Stimulated activated CD4-positive, alpha-beta T cell treated with anti-CD3 and anti-CD28 coated beads, Interleukin-15, amount 100 ng/mL, for 24 hours (primary cell): ENCODE measurements around the gene SPATA13.
"Not testable (repeated sequence)": the region's sequence is repeated elsewhere in the genome, so short reads cannot be mapped to it uniquely, and the experiment has no call there.

Experiments
- DNase-seq: peaks from one replicate; pipeline ENCODE4 v3.0.0-alpha.2; 2020

SPATA13 gene

GRCh38 chr13:24160458-24161009 is at the start of gene SPATA13:
Gene SPATA13 (plus strand): TSS chr13:24160720. CDS start chr13:24222930, 62,210 bp downstream.
- DNase-seq = peak; percentile 96

GRCh38 chr13:24112791-24113190 is 47.7 kb upstream of the SPATA13 start:
- DNase-seq = no peak

GRCh38 chr13:24115671-24116070 is 44.8 kb upstream of the SPATA13 start:
- DNase-seq = no peak

- no peak for DNase-seq
Measured at GRCh38 chr13:24116131-24116530, 44.4 kb upstream of the SPATA13 start.

- DNase-seq = no peak
Measured at GRCh38 chr13:24118576-24118975, 41.9 kb upstream of the SPATA13 start.

- no peak for DNase-seq
Measured at GRCh38 chr13:24119626-24120508, 40.7 kb upstream of the SPATA13 start.

GRCh38 chr13:24122045-24122444 is 38.5 kb upstream of the SPATA13 start:
- DNase-seq = not testable (repeated sequence)

- no peak for DNase-seq
Measured at GRCh38 chr13:24122569-24122968, 38.0 kb upstream of the SPATA13 start.

- no peak for DNase-seq
Measured at GRCh38 chr13:24123761-24124160, 36.8 kb upstream of the SPATA13 start.

- DNase-seq = no peak
Measured at GRCh38 chr13:24124789-24125476, 35.6 kb upstream of the SPATA13 start.

GRCh38 chr13:24127116-24127631 is 33.3 kb upstream of the SPATA13 start:
- DNase-seq = peak; percentile 19

- no peak for DNase-seq
Measured at GRCh38 chr13:24128112-24128511, 32.4 kb upstream of the SPATA13 start.

GRCh38 chr13:24128962-24129361 is 31.6 kb upstream of the SPATA13 start:
- no peak for DNase-seq

GRCh38 chr13:24129914-24130774 is 30.4 kb upstream of the SPATA13 start:
- no peak for DNase-seq

GRCh38 chr13:24131749-24132148 is 28.8 kb upstream of the SPATA13 start:
- no peak for DNase-seq

GRCh38 chr13:24133021-24133795 is 27.3 kb upstream of the SPATA13 start:
- DNase-seq = no peak

GRCh38 chr13:24134231-24134630 is 26.3 kb upstream of the SPATA13 start:
- no peak for DNase-seq

- DNase-seq = no peak
Measured at GRCh38 chr13:24134757-24135156, 25.8 kb upstream of the SPATA13 start.

- DNase-seq = no peak
Measured at GRCh38 chr13:24135674-24136300, 24.7 kb upstream of the SPATA13 start.

- no peak for DNase-seq
Measured at GRCh38 chr13:24138911-24139310, 21.6 kb upstream of the SPATA13 start.

- DNase-seq = no peak
Measured at GRCh38 chr13:24141333-24141910, 19.1 kb upstream of the SPATA13 start.
